Measurements from ENCODE around the gene CDYL2.

GRCh38 chr16:80804056-80804525 lies 307 bp downstream of the CDYL2 start:
- no peak for TF ChIP-seq CTCF (IDR thresholded peaks at IDR 0.05)
- TF ChIP-seq POLR2A (IDR thresholded peaks at IDR 0.05; ENCODE audit: low read depth), result no peak
- TF ChIP-seq EP300 (IDR thresholded peaks at IDR 0.05), result no peak
